Endothelial cell of umbilical vein (primary cell): Measurements from ENCODE around the gene CCDC188.

Experiments
- EZH2 ChIP-seq: IDR thresholded peaks from 2 replicates; pipeline ENCODE4 v1.6.1; 2012; ENCODE audit warnings: borderline replicate concordance, low read depth, mild to moderate bottlenecking, moderate library complexity, low read length, inconsistent platforms; ENCODE audit not compliant: severe bottlenecking
- GATA2 ChIP-seq: IDR thresholded peaks from 2 replicates; pipeline ENCODE4 v1.7.0; 2011; ENCODE audit warnings: low read depth, mild to moderate bottlenecking, moderate library complexity, mixed read lengths, low read length; ENCODE audit not compliant: insufficient read length, insufficient read depth
- JUN ChIP-seq: IDR thresholded peaks from 2 replicates; pipeline ENCODE4 v1.6.1; 2011; ENCODE audit warnings: borderline replicate concordance, low read depth; ENCODE audit not compliant: insufficient read length, insufficient read depth
- MYC ChIP-seq: IDR thresholded peaks from one replicate; pipeline ENCODE4 v1.6.1; 2011; ENCODE audit warnings: mild to moderate bottlenecking, low read depth, low read length
- POLR2A ChIP-seq: IDR thresholded peaks from 2 replicates; pipeline ENCODE4 v1.6.1; 2012; ENCODE audit warnings: low read depth, mild to moderate bottlenecking, control low read depth, low read length
- POLR2AphosphoS5 ChIP-seq: IDR thresholded peaks from 2 replicates; pipeline ENCODE4 v1.6.1; 2012; ENCODE audit warnings: low read depth, mild to moderate bottlenecking, control low read depth, low read length, moderate library complexity; ENCODE audit not compliant: insufficient read depth
- TF ChIP-seq, protein P1 (sequence below), 2 donors: IDR thresholded peaks; 1 replicate in 1 of 2; 2 replicates in 1 of 2; pipeline ENCODE4 v1.5.1; 2011; ENCODE audit warnings: low read length in 2 of 2, mild to moderate bottlenecking in 2 of 2, moderate library complexity in 2 of 2, control low read depth in 1 of 2, inconsistent platforms in 1 of 2, low read depth in 1 of 2; ENCODE audit not compliant: insufficient read depth in 1 of 2; ENCODE audit errors: extremely low read depth in 1 of 2

DNA sequence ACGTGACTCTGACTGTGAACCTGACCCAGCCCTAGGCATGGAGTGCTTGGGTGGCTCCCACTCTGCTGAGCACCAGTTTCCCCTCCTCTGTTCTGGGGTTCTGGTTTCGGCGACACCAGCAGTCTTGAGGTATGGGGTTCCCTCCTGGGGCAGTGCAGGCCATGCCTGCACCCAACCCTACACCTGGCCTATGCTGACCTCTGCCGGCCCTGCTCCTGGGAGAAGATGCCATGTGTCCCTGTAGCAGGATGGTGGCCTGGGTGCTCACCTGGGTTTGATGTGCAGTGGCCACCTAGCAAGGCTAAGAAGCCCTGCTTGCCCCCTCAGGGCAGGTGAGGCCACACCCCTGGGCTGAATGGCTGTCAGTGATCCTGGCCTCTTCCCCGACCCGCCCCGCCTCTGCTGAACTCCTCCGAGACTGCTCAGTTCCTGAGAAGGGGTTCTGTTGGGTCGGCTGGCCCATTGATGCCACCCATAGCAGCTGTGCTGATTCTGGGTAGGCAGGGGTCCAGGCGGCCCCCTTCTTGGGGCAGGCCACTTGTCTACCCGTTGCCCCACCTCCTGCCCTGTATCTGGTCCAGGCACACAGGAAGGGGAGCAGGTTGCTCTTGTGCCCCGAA, 16.8 kb downstream of the CCDC188 start:
- TF ChIP-seq, protein P1, sequence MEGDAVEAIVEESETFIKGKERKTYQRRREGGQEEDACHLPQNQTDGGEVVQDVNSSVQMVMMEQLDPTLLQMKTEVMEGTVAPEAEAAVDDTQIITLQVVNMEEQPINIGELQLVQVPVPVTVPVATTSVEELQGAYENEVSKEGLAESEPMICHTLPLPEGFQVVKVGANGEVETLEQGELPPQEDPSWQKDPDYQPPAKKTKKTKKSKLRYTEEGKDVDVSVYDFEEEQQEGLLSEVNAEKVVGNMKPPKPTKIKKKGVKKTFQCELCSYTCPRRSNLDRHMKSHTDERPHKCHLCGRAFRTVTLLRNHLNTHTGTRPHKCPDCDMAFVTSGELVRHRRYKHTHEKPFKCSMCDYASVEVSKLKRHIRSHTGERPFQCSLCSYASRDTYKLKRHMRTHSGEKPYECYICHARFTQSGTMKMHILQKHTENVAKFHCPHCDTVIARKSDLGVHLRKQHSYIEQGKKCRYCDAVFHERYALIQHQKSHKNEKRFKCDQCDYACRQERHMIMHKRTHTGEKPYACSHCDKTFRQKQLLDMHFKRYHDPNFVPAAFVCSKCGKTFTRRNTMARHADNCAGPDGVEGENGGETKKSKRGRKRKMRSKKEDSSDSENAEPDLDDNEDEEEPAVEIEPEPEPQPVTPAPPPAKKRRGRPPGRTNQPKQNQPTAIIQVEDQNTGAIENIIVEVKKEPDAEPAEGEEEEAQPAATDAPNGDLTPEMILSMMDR (IDR thresholded peaks at IDR 0.05; ENCODE audit: extremely low read depth in 1 of 2, insufficient read depth in 1 of 2, low read depth in 1 of 2, low read length in 2 of 2) = no peak
- TF ChIP-seq POLR2A = no peak
- TF ChIP-seq EZH2 = no peak
- no peak for TF ChIP-seq MYC
- no peak for TF ChIP-seq JUN
- no peak for TF ChIP-seq POLR2AphosphoS5
- no peak for TF ChIP-seq GATA2
